SH-SY5Y (cell line): ENCODE results near the gene STAP1.

ENCODE experiments used
- GATA2 ChIP-seq: IDR thresholded peaks from 2 replicates; pipeline ENCODE4 v1.6.1; 2011; ENCODE audit warnings: mild to moderate bottlenecking, low read depth, low read length
- GATA3 ChIP-seq: IDR thresholded peaks from 2 replicates; pipeline ENCODE4 v1.6.1; 2011; ENCODE audit warnings: low read depth, mild to moderate bottlenecking, low read length, moderate library complexity

Gene STAP1

DNA sequence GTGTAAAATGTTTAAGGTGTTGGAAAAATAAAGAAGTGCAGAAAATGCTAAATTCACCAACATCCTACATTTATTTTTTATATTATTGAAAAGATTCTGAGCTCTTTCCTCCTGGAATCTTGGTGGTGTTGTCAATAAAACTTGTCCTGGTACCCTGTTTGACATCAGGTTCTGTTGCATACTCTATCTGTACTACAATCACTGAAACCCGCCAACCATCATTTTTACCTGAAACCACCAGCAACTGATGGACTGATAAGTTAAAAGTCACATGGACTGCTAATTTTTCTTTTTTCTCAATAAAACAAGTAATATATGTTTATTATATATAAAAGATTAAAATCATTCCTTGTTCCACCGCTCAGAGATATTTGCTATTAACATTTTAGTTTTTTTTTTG is 23.4 kb downstream of the STAP1 start:
- no peak for TF ChIP-seq GATA2
- no peak for TF ChIP-seq GATA3

DNA sequence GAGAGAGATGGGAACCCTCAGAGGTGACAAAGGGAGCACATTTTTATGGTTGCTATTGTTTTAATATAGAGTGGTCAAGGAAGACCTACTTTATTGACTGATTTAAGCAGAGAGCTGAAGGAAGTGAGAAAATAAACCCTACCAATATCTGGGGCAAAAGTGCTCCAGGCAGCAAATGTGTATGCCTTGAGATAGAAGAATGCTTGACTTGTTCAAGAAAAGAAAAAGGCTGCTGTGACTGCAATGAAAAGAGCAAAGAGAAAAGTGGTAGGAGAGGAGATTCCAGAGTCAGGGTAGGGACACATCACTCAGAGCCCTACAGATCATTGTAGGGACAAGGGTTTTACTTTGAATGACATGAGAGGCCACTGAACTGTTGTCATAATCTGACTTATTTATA is 26.0 kb downstream of the STAP1 start:
- TF ChIP-seq GATA3 (no peak), GATA2 (no peak)

DNA sequence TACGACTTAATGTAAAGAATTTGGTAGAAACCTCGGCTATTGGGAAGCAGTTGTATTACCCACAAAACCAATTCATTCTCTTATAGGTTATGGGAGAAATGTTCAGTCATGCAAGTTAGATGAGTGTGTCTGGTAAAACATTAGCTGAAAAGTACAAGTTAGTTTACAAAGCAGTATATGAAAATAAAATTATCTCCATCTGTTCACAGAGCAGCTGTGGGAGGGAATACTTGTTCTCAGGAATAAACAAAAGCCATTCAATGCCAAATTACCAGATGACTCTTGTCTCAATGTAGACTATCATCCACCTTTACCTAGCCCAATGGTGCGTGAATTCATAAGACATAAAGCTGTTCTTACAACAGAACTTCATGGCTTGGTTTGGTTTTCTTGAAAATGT is 28.6 kb downstream of the STAP1 start:
- TF ChIP-seq GATA3 (no peak), GATA2 (no peak)

DNA sequence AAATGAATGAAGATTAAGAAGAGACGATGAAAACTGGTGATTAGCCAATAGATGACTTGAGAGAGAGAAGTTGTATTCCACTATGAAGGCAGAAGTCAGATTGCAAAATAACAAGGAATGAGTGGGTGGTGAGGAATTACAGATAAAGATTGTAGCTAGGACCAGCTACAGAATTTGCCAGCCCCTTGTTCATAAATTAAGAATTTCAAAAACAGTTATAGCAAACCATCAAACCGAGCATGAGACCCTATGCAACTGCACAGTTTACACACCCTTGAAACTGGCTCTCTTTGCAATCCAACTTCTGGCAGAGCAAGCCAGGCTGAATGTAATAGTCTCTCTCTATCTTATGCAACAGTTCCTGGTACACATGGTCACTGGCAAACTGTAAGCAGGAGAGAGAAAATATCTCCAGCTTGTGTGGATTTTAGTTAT is 35.2 kb downstream of the STAP1 start:
- TF ChIP-seq GATA2 (no peak), GATA3 (no peak)

DNA sequence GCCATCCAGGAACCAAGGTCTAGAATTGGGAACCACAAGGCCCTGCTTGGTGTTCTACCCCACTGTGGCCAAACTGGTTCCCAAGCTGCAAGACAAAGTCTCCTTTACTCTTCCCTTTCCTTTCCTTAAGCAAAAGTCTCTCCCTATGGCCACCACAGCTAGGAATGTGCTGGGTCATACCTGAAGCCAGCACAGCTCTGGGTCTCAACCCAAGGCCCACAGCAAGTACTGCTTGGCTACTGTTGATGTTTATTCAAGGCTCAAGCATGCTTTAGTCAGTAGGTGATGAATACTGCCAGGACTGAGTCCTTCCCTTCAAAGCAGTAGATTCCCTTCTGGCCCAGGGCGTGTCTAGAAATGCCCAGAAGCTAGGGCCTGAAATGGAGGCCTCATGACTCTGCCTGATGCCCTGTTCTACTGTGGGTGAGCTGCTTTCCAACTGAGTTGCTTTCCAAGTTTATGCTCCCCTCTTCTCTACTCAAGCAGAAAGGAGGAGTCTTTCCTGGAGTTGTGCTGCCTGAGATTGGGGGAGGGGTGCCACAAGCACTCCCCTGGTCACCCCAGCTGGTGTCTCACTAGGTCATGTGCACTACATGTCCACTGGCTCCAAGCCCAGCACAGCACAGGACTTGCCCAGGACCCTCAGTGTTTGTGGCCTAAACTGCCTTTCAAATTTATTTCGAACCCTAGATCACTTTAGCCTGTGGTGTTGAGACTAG is 44.9 kb downstream of the STAP1 start:
- no peak for TF ChIP-seq GATA2
- no peak for TF ChIP-seq GATA3

- TF ChIP-seq GATA3 (no peak), GATA2 (no peak)
Measured at GRCh38 chr4:67604029-67604381, 45.5 kb downstream of the STAP1 start.

DNA sequence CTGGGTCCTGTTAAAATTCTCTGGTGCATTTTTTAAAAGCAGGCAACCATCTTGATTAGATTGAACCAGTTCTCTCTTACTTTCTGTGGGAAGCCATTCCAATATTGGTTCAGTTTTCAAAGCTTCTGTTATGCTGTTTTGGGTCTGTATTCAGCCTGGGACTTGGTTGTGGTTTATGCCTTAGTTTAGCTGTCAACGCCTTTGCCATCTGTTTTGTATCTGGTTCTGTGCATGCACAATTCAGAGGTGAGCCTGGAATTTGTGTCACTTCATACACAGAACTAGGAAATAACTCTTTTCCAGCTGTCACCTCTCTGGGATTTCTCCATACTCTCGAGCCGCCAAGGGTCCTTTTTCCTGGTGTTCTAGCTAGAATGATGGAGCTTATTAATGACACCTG is 46.2 kb downstream of the STAP1 start:
- no peak for TF ChIP-seq GATA3
- no peak for TF ChIP-seq GATA2

DNA sequence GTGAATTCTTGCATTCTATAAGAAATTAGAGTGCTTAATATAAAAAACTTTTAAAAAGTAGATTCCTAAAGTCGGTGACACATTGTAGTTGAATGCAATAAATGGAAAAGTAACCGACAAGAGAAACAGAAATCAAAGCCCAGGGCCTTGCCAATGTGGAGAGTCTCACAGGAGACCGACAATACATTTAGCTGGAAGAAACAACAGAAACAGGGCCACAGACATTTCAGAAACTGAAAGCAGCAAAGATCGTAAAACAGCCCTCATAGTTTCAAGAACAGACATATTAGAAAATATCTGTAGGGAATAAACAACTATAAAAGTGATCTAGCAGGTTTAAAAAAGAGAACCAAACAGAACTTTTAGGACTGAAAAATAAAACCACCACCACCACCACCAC is 49.5 kb downstream of the STAP1 start:
- TF ChIP-seq GATA2: no peak
- TF ChIP-seq GATA3: no peak

GRCh38 chr4:67614186-67614585 is 55.7 kb downstream of the STAP1 start:
- TF ChIP-seq GATA2: no peak
- no peak for TF ChIP-seq GATA3

DNA sequence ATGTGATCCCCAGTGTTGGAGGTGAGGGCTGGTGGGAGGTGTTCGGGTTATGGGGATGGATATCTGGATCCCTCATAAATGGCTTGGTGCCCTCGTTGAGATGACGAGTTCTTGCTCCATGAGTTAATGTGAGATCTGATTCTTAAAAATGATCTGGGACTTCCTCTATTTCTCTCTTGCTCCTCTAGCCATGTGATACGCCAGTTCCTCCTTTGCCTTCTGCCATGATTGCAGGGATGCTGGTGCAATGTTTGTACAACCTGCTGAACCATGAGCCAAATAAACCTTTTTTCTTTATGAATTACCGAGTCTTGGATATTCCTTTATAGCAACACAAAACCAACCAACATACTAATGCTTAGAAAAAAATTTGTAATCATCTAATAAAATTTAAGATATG is 56.6 kb downstream of the STAP1 start:
- TF ChIP-seq GATA3 (no peak), GATA2 (no peak)

DNA sequence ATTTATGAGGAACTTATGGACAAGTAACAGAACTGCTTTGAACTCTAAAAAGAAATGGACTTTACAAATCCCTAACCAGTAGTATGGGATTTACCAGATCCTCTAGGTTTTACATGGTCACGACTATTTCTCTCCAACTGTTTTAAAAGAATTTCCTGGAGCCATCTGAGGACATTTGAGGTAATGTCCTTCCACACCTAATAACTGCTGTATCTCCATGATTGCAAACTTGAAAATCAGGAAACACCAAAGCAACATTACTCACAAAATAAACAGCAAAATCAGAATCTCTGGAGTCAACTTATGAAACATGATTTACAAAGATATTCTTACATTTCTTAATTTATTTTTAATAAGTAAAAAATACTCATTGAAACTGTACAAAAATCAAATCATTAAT is 58.0 kb downstream of the STAP1 start:
- TF ChIP-seq GATA3 (no peak), GATA2 (no peak)

DNA sequence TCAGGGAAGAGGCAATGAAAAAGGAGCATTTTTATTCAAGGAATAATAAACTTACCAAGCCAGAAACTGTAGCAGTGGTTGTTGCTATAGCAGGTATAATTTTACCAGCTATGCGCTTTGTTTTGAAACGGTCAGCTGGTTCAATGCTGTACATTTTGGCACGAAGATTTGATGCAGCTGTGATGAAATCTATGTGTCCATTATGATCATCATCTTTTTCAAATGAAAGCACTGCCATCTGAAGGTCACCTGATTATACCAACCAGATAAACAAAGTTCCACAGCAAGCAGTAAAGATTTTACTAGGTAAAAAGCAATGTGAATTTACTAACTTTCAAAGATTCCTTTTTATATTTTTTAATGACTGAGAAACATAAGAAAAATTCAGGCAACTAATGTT is 66.4 kb downstream of the STAP1 start:
- TF ChIP-seq GATA2 (0 out of 2 replicates have a peak, but pooled peaks have one; percentile 17), GATA3 (no peak)

DNA sequence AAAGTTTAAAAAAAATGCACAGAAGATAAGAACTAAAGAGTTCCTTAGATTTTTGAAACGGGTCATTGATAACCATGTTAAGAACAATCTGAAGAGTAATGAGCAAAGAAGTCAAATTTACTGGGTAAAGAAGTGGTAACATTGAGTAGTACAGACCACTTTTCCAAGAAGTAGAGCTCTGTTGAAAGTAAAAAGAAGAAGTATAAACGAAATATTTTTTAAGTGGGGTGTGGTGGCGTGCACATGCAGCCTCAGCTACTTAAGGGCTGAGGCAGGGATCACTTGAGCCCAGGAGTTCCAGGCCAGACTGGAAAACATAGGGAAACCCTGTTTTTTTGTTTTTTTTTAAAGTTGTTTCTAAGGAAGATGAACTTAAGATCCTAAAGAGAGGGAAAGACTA is 74.0 kb downstream of the STAP1 start:
- TF ChIP-seq GATA2 (no peak), GATA3 (no peak)

GRCh38 chr4:67634741-67635140 is 76.2 kb downstream of the STAP1 start:
- TF ChIP-seq GATA2 (no peak), GATA3 (no peak)

- TF ChIP-seq GATA3 (no peak), GATA2 (no peak)
Measured at GRCh38 chr4:67635331-67635730, 76.8 kb downstream of the STAP1 start.

DNA sequence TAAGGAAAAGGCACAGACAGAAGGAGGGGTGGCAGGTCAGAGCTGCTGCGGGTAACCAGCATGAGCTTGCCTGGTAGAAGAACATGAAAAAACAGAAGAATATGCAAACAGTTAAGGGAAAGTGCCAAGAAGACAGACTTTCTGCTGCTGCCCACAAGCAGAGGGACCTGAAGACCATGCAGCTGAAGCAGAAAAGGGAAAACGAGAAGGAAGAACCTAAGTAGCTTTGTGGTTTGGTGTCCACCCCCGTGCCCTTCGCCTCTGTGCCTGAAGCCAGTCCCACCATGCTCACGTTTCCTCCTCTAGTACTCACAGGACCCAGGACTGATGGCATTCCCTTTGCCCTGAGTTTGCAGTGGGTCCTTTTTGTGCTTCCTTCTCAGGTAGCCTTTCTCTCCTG is 79.6 kb downstream of the STAP1 start:
- TF ChIP-seq GATA3 (no peak), GATA2 (no peak)

- TF ChIP-seq GATA2 (no peak), GATA3 (no peak)
Measured at GRCh38 chr4:67651536-67651935, 93.0 kb downstream of the STAP1 start.
